WTC11 (cell line): ENCODE measurements around the gene C4BPA. TPM values are rescaled to one million over a fixed set of nuclear protein-coding genes. Genes with fewer than 3 reads are reported as not detected.

ENCODE experiments used
- ATAC-seq: fragments of 200-7000 bp; cut with Tn5 transposase; 2 replicates; pipeline ENCODE4 v1.10.0; 2021; ENCODE audit warnings: mild to moderate bottlenecking, moderate library complexity
- CTCF ChIA-PET: fragments of 300-600 bp; sonication (Branson Sonifier 250); formaldehyde crosslinking; loops from one replicate; lab custom pipeline; 2021; ENCODE audit warnings: antibody characterized with exemption; lab: Charles Lee
- POLR2A ChIA-PET: fragments of 350-600 bp; sonication (Branson Sonifier 250); formaldehyde crosslinking; loops from one replicate; lab custom pipeline; 2021; ENCODE audit warnings: antibody characterized with exemption; lab: Charles Lee
- DNase-seq: peaks from one replicate; pipeline ENCODE4 v3.0.0; 2021; ENCODE audit warnings: low spot score
- H3K27ac Mint-ChIP-seq: 2 replicates; pipeline ENCODE4 v1.8.0; 2021; ENCODE audit warnings: mixed read lengths
- H3K27me3 Mint-ChIP-seq: 2 replicates; pipeline ENCODE4 v1.8.0; 2021; ENCODE audit warnings: low read depth, mild to moderate bottlenecking, moderate library complexity, mixed read lengths
- H3K36me3 Mint-ChIP-seq: 2 replicates; pipeline ENCODE4 v1.8.0; 2021; ENCODE audit warnings: mixed read lengths
- H3K4me1 Mint-ChIP-seq: 2 replicates; pipeline ENCODE4 v1.8.0; 2022; ENCODE audit warnings: mixed read lengths
- H3K4me3 Mint-ChIP-seq: 2 replicates; pipeline ENCODE4 v1.8.0; 2021; ENCODE audit warnings: mild to moderate bottlenecking, moderate library complexity, mixed read lengths
- H3K9me3 Mint-ChIP-seq: 2 replicates; pipeline ENCODE4 v1.8.0; 2021; ENCODE audit warnings: mixed read lengths
- CREM ChIP-seq: sonication (generic); formaldehyde crosslinking; IDR thresholded peaks from 2 replicates; pipeline ENCODE4 v1.8.1; 2022; ENCODE audit warnings: mild to moderate bottlenecking, missing genetic modification reagents, moderate library complexity
- ELF4 ChIP-seq: sonication (generic); formaldehyde crosslinking; IDR thresholded peaks from 2 replicates; pipeline ENCODE4 v1.8.1; 2022; ENCODE audit warnings: low read depth, mild to moderate bottlenecking, moderate library complexity, missing genetic modification reagents
- ESRRA ChIP-seq: sonication (generic); formaldehyde crosslinking; IDR thresholded peaks from 2 replicates; pipeline ENCODE4 v1.8.1; 2022; ENCODE audit warnings: mild to moderate bottlenecking, missing genetic modification reagents, borderline replicate concordance
- JAZF1 ChIP-seq: fragments of 250-450 bp; sonication (Bioruptor Pico); IDR thresholded peaks from 2 replicates; pipeline ENCODE4 v1.9.0; 2021; ENCODE audit warnings: moderate library complexity, mild to moderate bottlenecking, inconsistent platforms
- MXD4 ChIP-seq: fragments of 250-450 bp; sonication (Bioruptor Pico); IDR thresholded peaks from 2 replicates; pipeline ENCODE4 v1.8.0; 2021; ENCODE audit warnings: mild to moderate bottlenecking, moderate library complexity, borderline replicate concordance
- NFYB ChIP-seq: sonication (generic); formaldehyde crosslinking; conservative IDR thresholded peaks from 2 replicates; pipeline ENCODE4 v1.8.0; 2022; ENCODE audit warnings: low read depth, missing genetic modification reagents
- NR1H2 ChIP-seq: sonication (generic); formaldehyde crosslinking; IDR thresholded peaks from 2 replicates; pipeline ENCODE4 v1.9.0; 2021; ENCODE audit warnings: mild to moderate bottlenecking, moderate library complexity, missing genetic modification reagents
- NR2C2 ChIP-seq: sonication (generic); formaldehyde crosslinking; IDR thresholded peaks from 2 replicates; pipeline ENCODE4 v1.8.0; 2022; ENCODE audit warnings: mild to moderate bottlenecking, missing genetic modification reagents
- NR3C1 ChIP-seq: sonication (generic); formaldehyde crosslinking; conservative IDR thresholded peaks from 2 replicates; pipeline ENCODE4 v1.8.1; 2023; ENCODE audit warnings: low read depth, mild to moderate bottlenecking, missing genetic modification reagents
- PRRX2 ChIP-seq: fragments of 250-450 bp; sonication (Bioruptor Pico); IDR thresholded peaks from 2 replicates; pipeline ENCODE4 v1.8.0; 2021; ENCODE audit warnings: mild to moderate bottlenecking
- SOX15 ChIP-seq: fragments of 250-450 bp; sonication (Bioruptor Pico); IDR thresholded peaks from 2 replicates; pipeline ENCODE4 v1.9.0; 2021; ENCODE audit warnings: mild to moderate bottlenecking
- TEAD1 ChIP-seq: sonication (generic); formaldehyde crosslinking; IDR thresholded peaks from 2 replicates; pipeline ENCODE4 v1.8.0; 2022; ENCODE audit warnings: mild to moderate bottlenecking, missing genetic modification reagents
- TP53 ChIP-seq: sonication (generic); formaldehyde crosslinking; IDR thresholded peaks from 2 replicates; pipeline ENCODE4 v1.8.1; 2023; ENCODE audit warnings: mild to moderate bottlenecking, missing genetic modification reagents
- USF2 ChIP-seq: sonication (generic); formaldehyde crosslinking; IDR thresholded peaks from 2 replicates; pipeline ENCODE4 v1.8.1; 2023; ENCODE audit warnings: mild to moderate bottlenecking, missing genetic modification reagents, moderate library complexity
- ZNF263 ChIP-seq: sonication (generic); formaldehyde crosslinking; IDR thresholded peaks from 2 replicates; pipeline ENCODE4 v1.8.1; 2022; ENCODE audit warnings: low read depth, mild to moderate bottlenecking, moderate library complexity, missing genetic modification reagents
- ZNF317 ChIP-seq: sonication (generic); formaldehyde crosslinking; IDR thresholded peaks from 2 replicates; pipeline ENCODE4 v1.8.1; 2023; ENCODE audit warnings: low read depth, mild to moderate bottlenecking, moderate library complexity, missing genetic modification reagents, borderline replicate concordance
- ZNF423 ChIP-seq: fragments of 250-450 bp; sonication (Bioruptor Pico); IDR thresholded peaks from 2 replicates; pipeline ENCODE4 v2.1.2; 2022; ENCODE audit warnings: mild to moderate bottlenecking, moderate library complexity
- total RNA-seq: library from RNA; stranded (reverse); gene quantifications from 3 replicates; pipeline ENCODE4 v1.2.3, GENCODE V29; 2021
- TF ChIP-seq, protein P1 (sequence below): fragments of 250-450 bp; sonication (Bioruptor Pico); IDR thresholded peaks from 2 replicates; pipeline ENCODE4 v1.9.0; 2021; ENCODE audit warnings: moderate library complexity, mild to moderate bottlenecking, inconsistent platforms, borderline replicate concordance
- TF ChIP-seq, protein P2 (sequence below): sonication (generic); formaldehyde crosslinking; IDR thresholded peaks from 2 replicates; pipeline ENCODE4 v1.8.0; 2022; ENCODE audit warnings: mild to moderate bottlenecking, missing genetic modification reagents
- TF ChIP-seq, protein P3 (sequence below): fragments of 200-600 bp; IDR thresholded peaks from 2 replicates; pipeline ENCODE4 v1.8.0; 2022; ENCODE audit warnings: antibody characterized with exemption
- TF ChIP-seq, protein P4 (sequence below): fragments of 250-450 bp; sonication (Bioruptor Pico); IDR thresholded peaks from 2 replicates; pipeline ENCODE4 v1.8.0; 2021; ENCODE audit warnings: mild to moderate bottlenecking
- TF ChIP-seq, protein P5 (sequence below): sonication (generic); formaldehyde crosslinking; conservative IDR thresholded peaks from 2 replicates; pipeline ENCODE4 v1.8.1; 2022; ENCODE audit warnings: mild to moderate bottlenecking, missing genetic modification reagents
- TF ChIP-seq, protein P6 (sequence below): sonication (generic); formaldehyde crosslinking; IDR thresholded peaks from 2 replicates; pipeline ENCODE4 v1.8.1; 2023; ENCODE audit warnings: mild to moderate bottlenecking, moderate library complexity, missing genetic modification reagents

C4BPA gene
- total RNA-seq, 1 experiment from 2014 or later, result 0.39 TPM

- Mint-ChIP-seq H3K4me1 (no peaks in the 10 kb centered on the region), H3K36me3 (no peaks in the 10 kb centered on the region), H3K9me3 (peaks cover 13% of the 10 kb centered on the region; the same call in 1 of the 2 replicates), H3K4me3 (no peak overlapping the region), H3K27ac (no peak overlapping the region), H3K27me3 (peaks cover 10% of the 10 kb centered on the region)
- TF ChIP-seq, protein P1, sequence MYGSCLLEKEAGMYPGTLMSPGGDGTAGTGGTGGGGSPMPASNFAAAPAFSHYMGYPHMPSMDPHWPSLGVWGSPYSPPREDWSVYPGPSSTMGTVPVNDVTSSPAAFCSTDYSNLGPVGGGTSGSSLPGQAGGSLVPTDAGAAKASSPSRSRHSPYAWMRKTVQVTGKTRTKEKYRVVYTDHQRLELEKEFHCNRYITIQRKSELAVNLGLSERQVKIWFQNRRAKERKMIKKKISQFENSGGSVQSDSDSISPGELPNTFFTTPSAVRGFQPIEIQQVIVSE (CRISPR knock-in tag), result no peak
- TF ChIP-seq, protein P2, sequence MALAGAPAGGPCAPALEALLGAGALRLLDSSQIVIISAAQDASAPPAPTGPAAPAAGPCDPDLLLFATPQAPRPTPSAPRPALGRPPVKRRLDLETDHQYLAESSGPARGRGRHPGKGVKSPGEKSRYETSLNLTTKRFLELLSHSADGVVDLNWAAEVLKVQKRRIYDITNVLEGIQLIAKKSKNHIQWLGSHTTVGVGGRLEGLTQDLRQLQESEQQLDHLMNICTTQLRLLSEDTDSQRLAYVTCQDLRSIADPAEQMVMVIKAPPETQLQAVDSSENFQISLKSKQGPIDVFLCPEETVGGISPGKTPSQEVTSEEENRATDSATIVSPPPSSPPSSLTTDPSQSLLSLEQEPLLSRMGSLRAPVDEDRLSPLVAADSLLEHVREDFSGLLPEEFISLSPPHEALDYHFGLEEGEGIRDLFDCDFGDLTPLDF (CRISPR knock-in tag), result no peak
- TF ChIP-seq, protein P3, sequence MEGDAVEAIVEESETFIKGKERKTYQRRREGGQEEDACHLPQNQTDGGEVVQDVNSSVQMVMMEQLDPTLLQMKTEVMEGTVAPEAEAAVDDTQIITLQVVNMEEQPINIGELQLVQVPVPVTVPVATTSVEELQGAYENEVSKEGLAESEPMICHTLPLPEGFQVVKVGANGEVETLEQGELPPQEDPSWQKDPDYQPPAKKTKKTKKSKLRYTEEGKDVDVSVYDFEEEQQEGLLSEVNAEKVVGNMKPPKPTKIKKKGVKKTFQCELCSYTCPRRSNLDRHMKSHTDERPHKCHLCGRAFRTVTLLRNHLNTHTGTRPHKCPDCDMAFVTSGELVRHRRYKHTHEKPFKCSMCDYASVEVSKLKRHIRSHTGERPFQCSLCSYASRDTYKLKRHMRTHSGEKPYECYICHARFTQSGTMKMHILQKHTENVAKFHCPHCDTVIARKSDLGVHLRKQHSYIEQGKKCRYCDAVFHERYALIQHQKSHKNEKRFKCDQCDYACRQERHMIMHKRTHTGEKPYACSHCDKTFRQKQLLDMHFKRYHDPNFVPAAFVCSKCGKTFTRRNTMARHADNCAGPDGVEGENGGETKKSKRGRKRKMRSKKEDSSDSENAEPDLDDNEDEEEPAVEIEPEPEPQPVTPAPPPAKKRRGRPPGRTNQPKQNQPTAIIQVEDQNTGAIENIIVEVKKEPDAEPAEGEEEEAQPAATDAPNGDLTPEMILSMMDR, result no peak
- TF ChIP-seq USF2 (CRISPR knock-in tag) (no peak), NR1H2 (no peak), TP53 (CRISPR knock-in tag) (no peak), ZNF317 (no peak), ZNF423 (no peak), ESRRA (CRISPR knock-in tag) (no peak), ELF4 (CRISPR knock-in tag) (no peak), ZNF263 (no peak), NR2C2 (CRISPR knock-in tag) (no peak), SOX15 (CRISPR knock-in tag) (no peak), NR3C1 (CRISPR knock-in tag) (no peak), NFYB (no peak)
- TF ChIP-seq, protein P4, sequence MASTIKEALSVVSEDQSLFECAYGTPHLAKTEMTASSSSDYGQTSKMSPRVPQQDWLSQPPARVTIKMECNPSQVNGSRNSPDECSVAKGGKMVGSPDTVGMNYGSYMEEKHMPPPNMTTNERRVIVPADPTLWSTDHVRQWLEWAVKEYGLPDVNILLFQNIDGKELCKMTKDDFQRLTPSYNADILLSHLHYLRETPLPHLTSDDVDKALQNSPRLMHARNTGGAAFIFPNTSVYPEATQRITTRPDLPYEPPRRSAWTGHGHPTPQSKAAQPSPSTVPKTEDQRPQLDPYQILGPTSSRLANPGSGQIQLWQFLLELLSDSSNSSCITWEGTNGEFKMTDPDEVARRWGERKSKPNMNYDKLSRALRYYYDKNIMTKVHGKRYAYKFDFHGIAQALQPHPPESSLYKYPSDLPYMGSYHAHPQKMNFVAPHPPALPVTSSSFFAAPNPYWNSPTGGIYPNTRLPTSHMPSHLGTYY (CRISPR knock-in tag), result no peak
- TF ChIP-seq, protein P5, sequence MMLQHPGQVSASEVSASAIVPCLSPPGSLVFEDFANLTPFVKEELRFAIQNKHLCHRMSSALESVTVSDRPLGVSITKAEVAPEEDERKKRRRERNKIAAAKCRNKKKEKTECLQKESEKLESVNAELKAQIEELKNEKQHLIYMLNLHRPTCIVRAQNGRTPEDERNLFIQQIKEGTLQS (CRISPR knock-in tag), result no peak
- ChIA-PET CTCF (no interaction called here), POLR2A (no interaction called here)
- DNase-seq (no peak), ATAC-seq (no peak)
Observed at GRCh38 chr1:207155028-207155427, 51.0 kb downstream of the C4BPA start.

GRCh38 chr1:207156095-207156494, 52.1 kb downstream of the C4BPA start:
- CTCF ChIA-PET, result no interaction called here
- peaks cover 10% of the 10 kb centered on the region for H3K27me3 Mint-ChIP-seq
- TF ChIP-seq CREM (CRISPR knock-in tag) (no peak), MXD4 (no peak), JAZF1 (CRISPR knock-in tag) (no peak), PRRX2 (CRISPR knock-in tag) (no peak), TEAD1 (CRISPR knock-in tag) (no peak)
- TF ChIP-seq, protein P6, sequence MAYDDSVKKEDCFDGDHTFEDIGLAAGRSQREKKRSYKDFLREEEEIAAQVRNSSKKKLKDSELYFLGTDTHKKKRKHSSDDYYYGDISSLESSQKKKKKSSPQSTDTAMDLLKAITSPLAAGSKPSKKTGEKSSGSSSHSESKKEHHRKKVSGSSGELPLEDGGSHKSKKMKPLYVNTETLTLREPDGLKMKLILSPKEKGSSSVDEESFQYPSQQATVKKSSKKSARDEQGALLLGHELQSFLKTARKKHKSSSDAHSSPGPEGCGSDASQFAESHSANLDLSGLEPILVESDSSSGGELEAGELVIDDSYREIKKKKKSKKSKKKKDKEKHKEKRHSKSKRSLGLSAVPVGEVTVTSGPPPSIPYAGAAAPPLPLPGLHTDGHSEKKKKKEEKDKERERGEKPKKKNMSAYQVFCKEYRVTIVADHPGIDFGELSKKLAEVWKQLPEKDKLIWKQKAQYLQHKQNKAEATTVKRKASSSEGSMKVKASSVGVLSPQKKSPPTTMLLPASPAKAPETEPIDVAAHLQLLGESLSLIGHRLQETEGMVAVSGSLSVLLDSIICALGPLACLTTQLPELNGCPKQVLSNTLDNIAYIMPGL (CRISPR knock-in tag), result no peak
- TF ChIP-seq, protein P3, result no peak
- TF ChIP-seq, protein P1 (CRISPR knock-in tag), result no peak
- TF ChIP-seq, all 79 proteins: peak for 0
- H3K4me3 Mint-ChIP-seq, result no peak overlapping the region
- POLR2A ChIA-PET, result no interaction called here
- no peak for ATAC-seq
- DNase-seq, result no peak
- peaks cover 12% of the 10 kb centered on the region; the same call in 1 of the 2 replicates for H3K9me3 Mint-ChIP-seq
- no peak overlapping the region for H3K27ac Mint-ChIP-seq
- H3K36me3 Mint-ChIP-seq, result no peaks in the 10 kb centered on the region
- no peaks in the 10 kb centered on the region for H3K4me1 Mint-ChIP-seq
